Parathyroid adenoma (tissue), 2 donors: ENCODE data around the gene SHISA4.

Experiments
- H2AFZ ChIP-seq: fragments of 300-600 bp; sonication (generic); one replicate; pipeline ENCODE4 v1.7.0; 2017; ENCODE audit warnings: antibody characterized with exemption, mild to moderate bottlenecking
- H3K27ac ChIP-seq: fragments of 300-600 bp; sonication (generic); one replicate; pipeline ENCODE4 v1.7.0; 2017
- H3K27me3 ChIP-seq: fragments of 300-600 bp; sonication (generic); one replicate; pipeline ENCODE4 v1.7.0; 2017; ENCODE audit warnings: low read length; ENCODE audit not compliant: control insufficient read depth, insufficient read depth
- H3K36me3 ChIP-seq: fragments of 300-600 bp; sonication (generic); one replicate; pipeline ENCODE4 v1.7.0; 2017; ENCODE audit warnings: low read length; ENCODE audit not compliant: control insufficient read depth, insufficient read depth
- H3K4me1 ChIP-seq: fragments of 300-600 bp; sonication (generic); one replicate; pipeline ENCODE4 v1.7.0; 2017; ENCODE audit warnings: control low read depth
- H3K4me2 ChIP-seq: fragments of 300-600 bp; sonication (generic); one replicate; pipeline ENCODE4 v1.7.0; 2017; ENCODE audit warnings: low read length
- H3K4me3 ChIP-seq: fragments of 300-600 bp; sonication (generic); one replicate; pipeline ENCODE4 v1.7.0; 2017; ENCODE audit warnings: low read depth, low read length
- H3K79me2 ChIP-seq: fragments of 300-600 bp; sonication (generic); one replicate; pipeline ENCODE4 v1.7.0; 2017; ENCODE audit warnings: control low read depth
- H3K9ac ChIP-seq: fragments of 300-600 bp; sonication (generic); one replicate; pipeline ENCODE4 v1.7.0; 2017; ENCODE audit warnings: mild to moderate bottlenecking
- H3K9me3 ChIP-seq: fragments of 300-600 bp; sonication (generic); one replicate; pipeline ENCODE4 v1.7.0; 2017; ENCODE audit warnings: low read length; ENCODE audit not compliant: control insufficient read depth
- TF ChIP-seq, protein P1 (sequence below): fragments of 300-600 bp; sonication (generic); IDR thresholded peaks from one replicate; pipeline ENCODE4 v1.7.0; 2017; ENCODE audit warnings: antibody characterized with exemption, mild to moderate bottlenecking
- donor health status: primary hyperparathyroidism.

The SHISA4 gene

GRCh38 chr1:201892211-201892610 is 3.5 kb downstream of the SHISA4 start:
- Histone ChIP-seq H3K9ac (no peak overlapping the region), H3K27me3 (no peaks in the 10 kb centered on the region), H3K27ac (no peak overlapping the region), H3K9me3 (no peaks in the 10 kb centered on the region), H3K4me3 (no peak overlapping the region), H3K36me3 (no peaks in the 10 kb centered on the region), H3K4me1 (peaks cover 2% of the 10 kb centered on the region), H2AFZ (no peak overlapping the region), H3K79me2 (no peaks in the 10 kb centered on the region), H3K4me2 (no peak overlapping the region)
- TF ChIP-seq, protein P1, sequence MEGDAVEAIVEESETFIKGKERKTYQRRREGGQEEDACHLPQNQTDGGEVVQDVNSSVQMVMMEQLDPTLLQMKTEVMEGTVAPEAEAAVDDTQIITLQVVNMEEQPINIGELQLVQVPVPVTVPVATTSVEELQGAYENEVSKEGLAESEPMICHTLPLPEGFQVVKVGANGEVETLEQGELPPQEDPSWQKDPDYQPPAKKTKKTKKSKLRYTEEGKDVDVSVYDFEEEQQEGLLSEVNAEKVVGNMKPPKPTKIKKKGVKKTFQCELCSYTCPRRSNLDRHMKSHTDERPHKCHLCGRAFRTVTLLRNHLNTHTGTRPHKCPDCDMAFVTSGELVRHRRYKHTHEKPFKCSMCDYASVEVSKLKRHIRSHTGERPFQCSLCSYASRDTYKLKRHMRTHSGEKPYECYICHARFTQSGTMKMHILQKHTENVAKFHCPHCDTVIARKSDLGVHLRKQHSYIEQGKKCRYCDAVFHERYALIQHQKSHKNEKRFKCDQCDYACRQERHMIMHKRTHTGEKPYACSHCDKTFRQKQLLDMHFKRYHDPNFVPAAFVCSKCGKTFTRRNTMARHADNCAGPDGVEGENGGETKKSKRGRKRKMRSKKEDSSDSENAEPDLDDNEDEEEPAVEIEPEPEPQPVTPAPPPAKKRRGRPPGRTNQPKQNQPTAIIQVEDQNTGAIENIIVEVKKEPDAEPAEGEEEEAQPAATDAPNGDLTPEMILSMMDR, result no peak

GRCh38 chr1:201893431-201893830 is 4.7 kb downstream of the SHISA4 start:
- Histone ChIP-seq H3K79me2 (no peaks in the 10 kb centered on the region), H3K9ac (no peak overlapping the region), H3K9me3 (no peaks in the 10 kb centered on the region), H3K36me3 (no peaks in the 10 kb centered on the region), H3K4me3 (no peak overlapping the region), H3K27me3 (no peaks in the 10 kb centered on the region), H3K4me1 (no peaks in the 10 kb centered on the region), H2AFZ (no peak overlapping the region), H3K4me2 (no peak overlapping the region), H3K27ac (no peak overlapping the region)
- TF ChIP-seq, protein P1, result no peak

DNA sequence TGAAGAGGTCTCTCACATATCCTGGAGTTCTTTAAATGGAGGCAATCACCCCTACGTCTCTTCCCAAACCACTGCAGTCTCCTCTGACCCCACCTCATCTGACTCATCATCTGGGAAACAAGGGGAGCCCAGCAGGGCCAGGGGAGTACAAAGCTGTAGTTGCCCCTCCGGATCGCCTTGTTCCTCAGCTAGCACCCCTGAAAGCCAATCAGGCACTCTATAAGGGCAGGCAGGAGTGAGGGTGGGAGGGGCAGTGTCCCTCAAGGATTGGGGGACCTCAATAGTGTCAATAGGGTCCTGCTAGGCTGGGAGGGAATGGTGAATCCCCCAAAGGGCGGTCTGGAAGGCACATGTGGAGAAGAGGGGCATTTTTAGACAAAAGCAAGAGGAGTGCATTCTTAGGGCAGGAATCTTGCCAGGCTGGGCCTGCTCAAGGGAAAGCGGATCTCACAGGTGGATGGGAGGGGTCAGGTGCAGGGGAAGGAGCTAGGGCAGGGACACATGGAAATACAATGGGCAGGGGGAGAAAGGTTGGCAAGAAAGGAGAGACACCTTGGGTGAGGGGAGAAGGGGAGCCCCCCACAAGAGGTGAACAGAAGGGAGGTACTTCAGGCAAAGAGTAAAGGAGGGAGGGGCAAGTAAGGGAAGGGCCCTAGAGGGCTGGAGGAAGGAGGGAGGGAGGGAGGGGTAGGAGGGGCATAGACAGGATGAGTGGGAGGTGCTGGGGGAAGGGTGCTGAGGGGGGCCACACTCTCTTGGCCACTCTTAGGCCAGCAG is 5.8 kb downstream of the SHISA4 start:
- Histone ChIP-seq H3K4me2 (no peak overlapping the region), H3K36me3 (no peaks in the 10 kb centered on the region), H3K9ac (no peak overlapping the region), H3K4me3 (no peak overlapping the region), H3K27me3 (no peaks in the 10 kb centered on the region), H3K79me2 (no peaks in the 10 kb centered on the region), H3K9me3 (no peaks in the 10 kb centered on the region), H2AFZ (no peak overlapping the region), H3K4me1 (no peaks in the 10 kb centered on the region), H3K27ac (no peak overlapping the region)
- TF ChIP-seq, protein P1, result no peak

GRCh38 chr1:201895120-201895665 is 6.5 kb downstream of the SHISA4 start:
- no peak overlapping the region for H3K9ac ChIP-seq
- H3K36me3 ChIP-seq, result no peaks in the 10 kb centered on the region
- no peaks in the 10 kb centered on the region for H3K4me1 ChIP-seq
- no peak overlapping the region for H3K4me3 ChIP-seq
- no peak overlapping the region for H2AFZ ChIP-seq
- H3K79me2 ChIP-seq, result no peaks in the 10 kb centered on the region
- H3K27ac ChIP-seq, result no peak overlapping the region
- TF ChIP-seq, protein P1, result no peak
- no peak overlapping the region for H3K4me2 ChIP-seq
- no peaks in the 10 kb centered on the region for H3K9me3 ChIP-seq
- no peaks in the 10 kb centered on the region for H3K27me3 ChIP-seq
